Body of pancreas (tissue), 4 donors: Measurements from ENCODE around the gene LACTB.

Experiments
- POLR2A ChIP-seq, 3 donors: fragments of 450-650 bp; IDR thresholded peaks; one replicate each; pipeline ENCODE4 v1.6.1; 2016; ENCODE audit warnings: antibody characterized with exemption in 3 of 3, mild to moderate bottlenecking in 2 of 3
- TF ChIP-seq, protein P1 (sequence below), 7 experiments: fragments of 450-650 bp in 4 of 7; fragments of 200-600 bp in 3 of 7; sonication (generic) in 3 of 7; IDR thresholded peaks; one replicate each; pipeline ENCODE4 v1.5.1; 2016 to 2019; ENCODE audit warnings: antibody characterized with exemption in 7 of 7

DNA sequence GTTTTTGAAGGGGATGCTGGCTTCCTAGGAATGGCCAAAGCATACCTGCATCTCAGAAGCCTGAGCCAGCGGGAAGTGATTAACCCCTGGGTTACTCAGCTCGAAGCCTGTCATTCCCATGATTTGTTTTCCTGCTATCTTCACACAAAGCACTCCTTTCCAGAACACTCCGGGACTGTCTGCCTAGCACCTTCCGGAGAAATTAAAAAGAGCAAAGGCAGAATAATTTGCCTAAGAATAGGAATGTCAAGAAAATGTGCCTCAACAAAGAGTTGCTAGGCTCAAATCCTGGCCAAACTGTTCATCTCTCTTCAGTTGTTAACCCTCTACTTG, 45.0 kb upstream of the LACTB start:
- TF ChIP-seq, protein P1, sequence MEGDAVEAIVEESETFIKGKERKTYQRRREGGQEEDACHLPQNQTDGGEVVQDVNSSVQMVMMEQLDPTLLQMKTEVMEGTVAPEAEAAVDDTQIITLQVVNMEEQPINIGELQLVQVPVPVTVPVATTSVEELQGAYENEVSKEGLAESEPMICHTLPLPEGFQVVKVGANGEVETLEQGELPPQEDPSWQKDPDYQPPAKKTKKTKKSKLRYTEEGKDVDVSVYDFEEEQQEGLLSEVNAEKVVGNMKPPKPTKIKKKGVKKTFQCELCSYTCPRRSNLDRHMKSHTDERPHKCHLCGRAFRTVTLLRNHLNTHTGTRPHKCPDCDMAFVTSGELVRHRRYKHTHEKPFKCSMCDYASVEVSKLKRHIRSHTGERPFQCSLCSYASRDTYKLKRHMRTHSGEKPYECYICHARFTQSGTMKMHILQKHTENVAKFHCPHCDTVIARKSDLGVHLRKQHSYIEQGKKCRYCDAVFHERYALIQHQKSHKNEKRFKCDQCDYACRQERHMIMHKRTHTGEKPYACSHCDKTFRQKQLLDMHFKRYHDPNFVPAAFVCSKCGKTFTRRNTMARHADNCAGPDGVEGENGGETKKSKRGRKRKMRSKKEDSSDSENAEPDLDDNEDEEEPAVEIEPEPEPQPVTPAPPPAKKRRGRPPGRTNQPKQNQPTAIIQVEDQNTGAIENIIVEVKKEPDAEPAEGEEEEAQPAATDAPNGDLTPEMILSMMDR (IDR thresholded peaks at IDR 0.05) = no peak
- TF ChIP-seq POLR2A (IDR thresholded peaks at IDR 0.05) = no peak
